ENCODE data around the gene CFTR. TPM values are rescaled to one million over a fixed set of nuclear protein-coding genes. Genes with fewer than 3 reads are reported as not detected.

CFTR gene
- total and polyA plus RNA-seq, 10 of the 15 experiments (the other 5 are each of a cell fraction or from before 2014, with no cell fraction given) = 0.02 to 2.3 (median 0.21) TPM; not detected in 1

DNA sequence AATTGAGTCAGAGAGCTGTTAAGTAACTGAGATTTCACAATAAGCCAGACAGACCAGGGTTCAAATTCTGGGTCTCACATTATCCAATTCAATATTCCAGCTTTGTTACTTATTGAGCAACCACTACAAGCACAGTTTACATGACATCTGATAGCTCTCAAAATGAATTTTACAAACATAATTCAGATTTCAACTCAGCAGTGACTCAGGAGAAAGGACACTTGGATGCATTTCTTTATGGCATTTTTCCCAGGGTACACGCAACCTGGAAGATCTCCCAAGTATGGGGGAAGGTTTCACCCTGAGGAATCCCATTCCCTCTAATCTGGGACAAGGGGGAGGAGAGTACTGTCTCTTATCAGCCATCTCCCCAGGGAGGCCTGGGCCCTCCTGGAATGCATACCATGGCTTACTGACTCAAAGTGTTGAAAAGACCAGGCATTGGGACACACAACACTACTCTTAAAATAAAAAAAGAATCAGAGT lies 102.4 kb downstream of the CFTR start:
- ChIA-PET CTCF (interaction anchor here (0.8 to 2.1 kb wide), 2 partner anchors 9 to 11 kb away, joined by 3 to 4 read pairs; no protein-coding TSS in a partner anchor), POLR2A (no interaction called here), SMC1A (ENCODE audit: uncharacterized antibody, unreplicated experiment) (interaction anchor here (1.7 to 2.0 kb wide), 2 partner anchors 17 to 90 kb away, joined by 3 to 6 read pairs; no protein-coding TSS in a partner anchor), RAD21 (ENCODE audit: unreplicated experiment) (no interaction called here)
- TF ChIP-seq TCF3 (IDR thresholded peaks at IDR 0.05; ENCODE audit: borderline replicate concordance, insufficient read depth, low read depth, low read length) (no peak), NR2C1 (IDR thresholded peaks at IDR 0.05) (no peak)
- H3K36me3 ChIP-seq (ENCODE audit: control insufficient read depth in 2 of 2, insufficient read depth in 2 of 2, low read length in 1 of 2) = no peaks in the 10 kb centered on the region
- no peak overlapping the region for H3K4me3 ChIP-seq
- ATAC-seq (no peak), DNase-seq (ENCODE audit: low read depth, low spot score) (no peak), FAIRE-seq (no peak)
- no TSS peak for BruUV-seq (replicated peaks)
- no peak overlapping the region for H2AFZ ChIP-seq (ENCODE audit: control insufficient read depth, low read depth, low read length)
- in situ Hi-C loops (cut with MboI) (no loop called here), intact Hi-C loops (cut with micrococcal nuclease; ENCODE audit: unreplicated experiment) (no loop called here)
- no peak overlapping the region for H3K27ac ChIP-seq (ENCODE audit: control insufficient read depth, insufficient read depth)
- H3K79me2 ChIP-seq (ENCODE audit: control insufficient read depth, insufficient read depth, low read length) = no peaks in the 10 kb centered on the region
- H3K9me3 ChIP-seq (replicated peaks; ENCODE audit: control insufficient read depth, insufficient read depth, low read length) = no peaks in the 10 kb centered on the region
- H3K4me2 ChIP-seq (ENCODE audit: control insufficient read depth, insufficient read depth) = no peak overlapping the region
- H3K9ac ChIP-seq (ENCODE audit: control insufficient read depth, insufficient read depth, low read length) = no peak overlapping the region
- no peaks in the 10 kb centered on the region for H3K4me1 ChIP-seq (ENCODE audit: control insufficient read depth, insufficient read depth, low read length)
- peaks cover 0 to 2% of the 10 kb centered on the region in 2 experiments; a peak in 1 of 4 replicates for H3K27me3 ChIP-seq (replicated peaks in 1 of 2; ENCODE audit: control insufficient read depth in 2 of 2, insufficient read depth in 2 of 2, low read length in 1 of 2)
- WGBS (ENCODE audit: insufficient coverage, insufficient replicate concordance, low lambda C conversion rate, missing lambda C conversion rate) = 0% methylated on average over 1 of the region's 1 CpG
- no peaks in the 10 kb centered on the region for H4K20me1 ChIP-seq (ENCODE audit: control insufficient read depth, insufficient read depth)

- intact Hi-C loops (cut with micrococcal nuclease; ENCODE audit: unreplicated experiment) = no loop called here
These were observed 108.1 kb downstream of the CFTR start for GRCh38 chr7:117587931-117588330.

More at GRCh38 chr7:117587931-117588330, 108.1 kb downstream of the CFTR start:
- RAD21 ChIA-PET (ENCODE audit: unreplicated experiment) = interaction anchor here (0.6 to 1.2 kb wide), 7 partner anchors 15 to 143 kb away, joined by 3 read pairs; no protein-coding TSS in a partner anchor
- SMC1A ChIA-PET (ENCODE audit: uncharacterized antibody, unreplicated experiment) = interaction anchor here (0.6 to 2.1 kb wide), 12 partner anchors 10 to 188 kb away, joined by 3 to 11 read pairs (median 3); no protein-coding TSS in a partner anchor
- ATAC-seq (peak; percentile 32), FAIRE-seq (no peak), DNase-seq (ENCODE audit: low read depth, low spot score) (no peak)
- H3K79me2 ChIP-seq (ENCODE audit: control insufficient read depth, insufficient read depth, low read length) = no peaks in the 10 kb centered on the region
- in situ Hi-C loops (cut with MboI) = no loop called here
- no peaks in the 10 kb centered on the region for H3K27me3 ChIP-seq (replicated peaks in 1 of 2; ENCODE audit: control insufficient read depth in 2 of 2, insufficient read depth in 2 of 2, low read length in 1 of 2)
- whole genome bisulfite sequencing (ENCODE audit: insufficient coverage, insufficient replicate concordance, low lambda C conversion rate, missing lambda C conversion rate) = 28% methylated on average over 1 of the region's 1 CpG
- TF ChIP-seq ZNF274 (IDR thresholded peaks at IDR 0.05; ENCODE audit: insufficient read depth, insufficient read length) = no peak
- TF ChIP-seq MXI1 (IDR thresholded peaks at IDR 0.05; ENCODE audit: low read depth, low read length) = 0 out of 2 replicates have a peak, but pooled peaks have one; percentile 47
- no peak overlapping the region for H3K9ac ChIP-seq (ENCODE audit: control insufficient read depth, insufficient read depth, low read length)
- CTCF ChIA-PET = no interaction called here
- H2AFZ ChIP-seq (ENCODE audit: control insufficient read depth, low read depth, low read length) = no peak overlapping the region
- no peaks in the 10 kb centered on the region for H4K20me1 ChIP-seq (ENCODE audit: control insufficient read depth, insufficient read depth)
- H3K9me3 ChIP-seq (replicated peaks; ENCODE audit: control insufficient read depth, insufficient read depth, low read length) = no peaks in the 10 kb centered on the region
- no peaks in the 10 kb centered on the region; the same call in 1 of the 2 replicates for H3K4me1 ChIP-seq (ENCODE audit: control insufficient read depth, insufficient read depth, low read length)
- H3K36me3 ChIP-seq (ENCODE audit: control insufficient read depth in 2 of 2, insufficient read depth in 2 of 2, low read length in 1 of 2) = no peaks in the 10 kb centered on the region
- BruUV-seq (replicated peaks) = no TSS peak
- H3K4me3 ChIP-seq = no peak overlapping the region
- H3K27ac ChIP-seq (ENCODE audit: control insufficient read depth, insufficient read depth) = no peak overlapping the region
- POLR2A ChIA-PET = interaction anchor here (0.6 to 0.9 kb wide), 2 partner anchors 14 to 25 kb away, joined by 3 read pairs; no protein-coding TSS in a partner anchor
- H3K4me2 ChIP-seq (ENCODE audit: control insufficient read depth, insufficient read depth) = no peak overlapping the region

Data from GM12878 (cell line).